GM19043 (cell line): ENCODE data around the gene ZNF593.

Experiments
- ATAC-seq: cut with Tn5 transposase; IDR thresholded peaks from one replicate; pipeline ENCODE4 v1.9.1; 2021; ENCODE audit warnings: low read depth; ENCODE audit not compliant: unreplicated experiment

ZNF593 gene

DNA sequence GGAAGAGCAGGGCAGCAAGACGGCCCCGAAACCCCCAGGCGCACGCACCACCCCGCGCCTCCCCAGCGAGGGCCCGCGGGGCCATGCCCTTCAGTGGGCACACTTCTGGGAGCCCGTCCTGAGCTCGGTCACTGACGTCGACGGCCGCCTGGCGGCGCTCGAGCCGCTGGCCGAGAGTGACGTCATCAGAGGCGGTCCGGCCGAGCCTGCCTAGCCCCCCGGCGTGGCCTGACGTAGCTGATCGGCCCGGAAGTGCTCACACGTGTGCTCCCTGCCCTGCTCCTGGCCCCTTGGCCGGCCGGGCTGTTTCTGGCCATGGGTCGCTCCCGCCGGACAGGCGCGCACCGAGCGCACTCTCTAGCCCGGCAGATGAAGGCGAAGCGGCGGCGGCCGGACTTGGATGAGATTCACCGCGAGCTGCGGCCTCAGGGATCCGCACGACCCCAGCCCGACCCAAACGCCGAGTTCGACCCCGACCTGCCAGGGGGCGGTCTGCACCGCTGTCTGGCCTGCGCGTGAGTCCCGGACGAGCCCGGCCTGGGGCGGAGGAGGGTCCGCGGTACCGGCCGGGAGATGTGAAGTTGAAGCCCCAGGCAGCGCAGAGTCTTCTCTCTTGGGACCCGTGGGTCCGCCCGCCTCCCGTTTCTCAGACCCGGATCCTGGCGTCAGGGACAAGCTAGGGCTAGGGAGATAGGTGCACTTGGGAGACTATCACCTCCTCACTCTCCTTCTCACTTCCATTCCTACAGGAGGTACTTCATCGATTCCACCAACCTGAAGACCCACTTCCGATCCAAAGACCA, at the start of gene ZNF593:
Gene ZNF593 (plus strand): TSS at position 240 of the 803 bp plus-strand sequence. CDS start 76 bp downstream, at position 316.
- peak; percentile 91 for ATAC-seq

DNA sequence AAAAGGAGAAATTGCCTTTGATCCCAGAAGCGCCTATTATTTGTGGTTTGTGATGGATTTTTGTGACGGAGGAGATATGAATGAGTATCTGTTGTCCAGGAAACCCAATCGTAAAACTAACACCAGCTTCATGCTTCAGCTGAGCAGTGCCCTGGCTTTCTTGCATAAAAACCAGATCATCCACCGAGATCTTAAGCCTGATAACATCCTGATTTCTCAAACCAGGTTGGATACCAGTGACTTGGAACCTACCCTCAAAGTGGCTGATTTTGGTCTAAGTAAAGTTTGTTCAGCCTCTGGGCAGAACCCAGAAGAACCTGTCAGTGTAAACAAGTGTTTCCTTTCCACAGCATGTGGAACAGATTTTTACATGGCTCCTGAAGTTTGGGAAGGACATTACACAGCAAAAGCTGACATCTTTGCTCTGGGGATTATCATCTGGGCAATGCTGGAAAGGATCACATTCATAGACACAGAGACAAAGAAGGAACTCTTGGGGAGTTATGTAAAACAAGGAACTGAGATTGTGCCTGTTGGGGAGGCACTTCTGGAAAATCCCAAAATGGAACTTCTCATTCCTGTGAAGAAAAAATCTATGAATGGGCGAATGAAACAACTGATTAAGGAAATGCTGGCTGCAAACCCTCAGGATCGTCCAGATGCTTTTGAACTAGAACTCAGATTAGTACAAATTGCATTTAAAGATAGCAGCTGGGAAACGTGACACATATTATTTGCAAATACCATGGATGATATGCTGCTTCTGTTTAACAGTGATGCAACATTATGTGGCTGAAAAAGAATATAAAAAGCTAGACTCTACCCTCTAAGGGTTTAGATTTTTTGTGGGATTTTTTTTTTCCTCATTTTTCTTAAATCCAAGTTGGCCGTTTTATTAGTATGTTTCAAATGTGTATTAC, 47.6 kb upstream of the ZNF593 start:
- ATAC-seq = no peak

DNA sequence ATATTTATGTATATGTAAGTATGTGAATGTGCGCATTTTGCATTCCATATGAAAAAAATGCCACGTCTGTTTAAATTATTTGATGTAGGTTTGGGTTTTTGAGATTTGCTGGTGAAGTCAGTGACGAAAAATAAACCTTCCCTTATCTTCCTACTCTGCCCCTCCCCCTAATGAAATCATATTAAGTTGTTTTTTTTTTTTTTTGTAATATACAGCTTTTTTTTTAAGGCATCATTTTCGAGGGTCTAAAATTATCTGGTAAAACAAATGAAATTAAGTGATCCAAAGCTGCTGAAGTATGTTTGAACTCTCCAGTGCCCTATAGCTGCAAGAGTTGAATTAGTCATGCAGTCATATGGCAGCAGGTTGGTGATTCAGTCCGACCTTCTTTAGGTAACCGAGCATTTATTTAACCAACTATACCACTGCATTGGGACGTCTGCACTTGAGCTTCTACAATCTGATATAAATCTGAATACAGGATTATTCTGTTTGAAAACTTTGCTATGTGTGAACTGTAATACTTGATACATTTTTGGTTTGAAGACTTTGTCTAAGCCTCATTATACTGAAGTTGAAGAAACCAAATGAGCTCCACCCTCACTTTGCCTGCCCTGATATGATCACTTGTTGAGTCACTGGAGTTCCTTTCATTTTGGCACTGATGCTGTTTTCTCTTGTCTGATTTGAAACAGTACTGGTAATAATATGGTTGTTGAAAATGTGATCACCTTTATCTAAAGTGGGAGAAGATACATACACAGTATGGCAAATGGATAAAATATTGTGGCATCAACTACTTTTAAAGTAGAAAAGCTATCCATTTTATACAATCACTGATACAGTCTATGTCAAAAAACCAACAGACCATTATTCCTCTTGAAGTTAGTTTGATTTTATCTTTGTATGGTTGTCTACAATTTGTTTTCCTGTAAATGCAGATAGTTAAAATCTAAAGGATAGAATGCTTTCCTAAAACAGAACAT, 46.4 kb upstream of the ZNF593 start:
- no peak for ATAC-seq

DNA sequence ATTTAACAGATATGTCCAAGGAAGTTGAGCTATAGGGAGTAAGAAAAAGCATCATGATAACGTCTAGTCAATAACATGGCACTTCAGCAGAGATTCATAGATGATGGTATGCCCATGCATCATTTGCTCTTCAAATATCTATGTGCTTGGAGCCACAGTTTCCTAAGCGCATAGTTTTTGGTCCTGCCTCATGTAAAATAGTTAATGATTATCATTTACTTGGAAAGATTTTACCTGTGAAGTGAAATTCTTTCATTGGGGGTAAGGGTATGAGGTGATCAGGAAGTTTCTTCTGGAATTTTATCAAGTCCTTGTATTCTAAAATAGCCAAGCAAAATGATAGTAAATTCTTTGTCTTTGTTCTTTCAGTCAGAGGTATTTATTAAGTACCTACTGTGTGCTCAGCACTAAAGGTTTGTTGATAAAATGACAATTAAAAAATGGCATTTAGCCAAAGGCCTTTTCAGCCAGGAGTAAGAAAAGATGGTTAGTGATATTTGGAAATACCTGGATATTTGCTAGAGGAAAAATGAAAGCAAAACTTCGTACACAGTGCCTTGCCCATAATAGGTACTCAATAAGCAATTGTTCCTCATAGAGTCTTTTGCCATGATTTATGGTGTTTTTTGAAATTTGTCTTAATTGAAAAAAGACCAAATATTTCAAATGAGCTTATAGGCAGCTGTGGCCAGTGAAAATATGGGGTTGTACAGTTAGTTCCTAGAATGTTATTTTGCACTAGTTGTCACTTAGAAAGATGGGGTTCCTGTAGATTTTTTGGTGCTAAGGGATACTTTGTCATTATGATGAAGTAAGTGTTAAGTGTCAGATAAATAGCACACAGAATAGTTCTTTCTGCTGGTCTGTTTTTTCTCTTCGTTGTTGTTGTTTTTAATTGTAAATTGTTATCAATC, 45.0 kb upstream of the ZNF593 start:
- ATAC-seq = no peak

DNA sequence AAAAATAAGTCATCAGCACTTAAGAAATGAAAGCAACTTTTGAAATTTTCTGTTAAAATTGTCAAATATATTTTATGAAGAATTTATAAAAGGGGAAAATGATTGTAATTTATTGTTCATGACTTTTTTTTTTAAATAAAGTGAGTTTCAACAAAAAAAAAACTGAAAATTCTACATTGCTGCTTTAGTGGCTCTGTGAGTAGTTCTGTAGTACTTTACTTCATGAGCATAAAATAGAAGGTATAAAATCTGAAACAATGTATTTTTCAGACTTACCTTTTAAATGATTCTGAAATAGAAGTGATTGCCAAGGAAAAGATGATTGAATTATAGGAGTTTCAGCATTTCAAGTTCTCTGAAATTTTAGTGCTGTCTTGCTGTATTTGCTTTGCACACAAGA, 44.3 kb upstream of the ZNF593 start:
- no peak for ATAC-seq

DNA sequence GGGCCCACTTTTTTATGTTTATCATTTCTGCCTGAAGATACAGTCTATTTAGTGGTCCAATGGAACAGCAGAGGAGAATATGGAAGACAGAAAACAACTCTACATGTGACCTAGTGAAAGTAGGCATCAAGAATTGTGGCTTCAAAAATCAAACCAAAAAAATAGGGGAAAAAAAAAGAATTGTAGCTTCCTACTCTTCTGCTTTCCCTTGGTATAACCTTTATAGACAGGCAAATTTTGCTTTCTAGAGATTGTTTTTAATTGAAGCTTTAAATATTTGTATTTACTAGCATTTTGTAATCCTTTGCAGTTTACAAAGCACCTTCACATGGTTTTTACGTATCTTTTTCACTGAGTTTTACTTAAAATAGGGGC, 43.8 kb upstream of the ZNF593 start:
- no peak for ATAC-seq

DNA sequence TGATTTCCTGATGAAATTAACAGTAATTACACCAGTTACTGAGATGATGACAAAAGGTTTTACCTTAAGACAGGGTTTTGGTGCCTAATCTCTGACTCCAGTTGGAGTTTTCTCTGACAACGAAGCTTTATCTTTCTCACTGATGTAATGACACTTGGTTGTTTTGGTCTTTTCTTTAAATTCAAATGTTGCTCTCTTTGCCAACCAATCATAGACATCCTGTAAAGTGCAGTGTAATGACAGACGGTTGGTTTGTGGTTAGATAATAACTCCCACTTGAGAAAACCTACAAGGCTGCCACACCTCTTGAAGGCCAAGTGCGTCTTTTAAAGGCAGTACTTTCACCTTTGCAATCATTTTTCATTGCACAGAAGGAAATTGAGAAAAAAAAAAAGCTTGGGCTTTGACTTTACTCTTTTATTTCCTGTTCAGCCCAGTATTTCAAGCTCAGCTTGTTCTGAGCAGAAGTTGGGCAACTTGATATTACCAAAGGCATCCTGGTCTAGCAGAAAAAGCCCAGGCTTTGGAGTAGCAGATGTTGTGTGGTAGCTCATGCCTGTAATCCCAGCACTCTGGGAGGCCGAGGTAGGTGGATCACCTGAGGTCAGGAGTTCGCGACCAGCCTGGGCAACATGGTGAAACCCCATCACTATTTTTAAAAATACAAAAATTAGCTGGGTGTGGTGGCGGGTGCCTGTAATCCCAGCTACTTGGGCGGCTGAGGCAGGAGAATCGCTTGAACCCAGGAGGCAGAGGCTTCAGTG, 43.2 kb upstream of the ZNF593 start:
- ATAC-seq = no peak

DNA sequence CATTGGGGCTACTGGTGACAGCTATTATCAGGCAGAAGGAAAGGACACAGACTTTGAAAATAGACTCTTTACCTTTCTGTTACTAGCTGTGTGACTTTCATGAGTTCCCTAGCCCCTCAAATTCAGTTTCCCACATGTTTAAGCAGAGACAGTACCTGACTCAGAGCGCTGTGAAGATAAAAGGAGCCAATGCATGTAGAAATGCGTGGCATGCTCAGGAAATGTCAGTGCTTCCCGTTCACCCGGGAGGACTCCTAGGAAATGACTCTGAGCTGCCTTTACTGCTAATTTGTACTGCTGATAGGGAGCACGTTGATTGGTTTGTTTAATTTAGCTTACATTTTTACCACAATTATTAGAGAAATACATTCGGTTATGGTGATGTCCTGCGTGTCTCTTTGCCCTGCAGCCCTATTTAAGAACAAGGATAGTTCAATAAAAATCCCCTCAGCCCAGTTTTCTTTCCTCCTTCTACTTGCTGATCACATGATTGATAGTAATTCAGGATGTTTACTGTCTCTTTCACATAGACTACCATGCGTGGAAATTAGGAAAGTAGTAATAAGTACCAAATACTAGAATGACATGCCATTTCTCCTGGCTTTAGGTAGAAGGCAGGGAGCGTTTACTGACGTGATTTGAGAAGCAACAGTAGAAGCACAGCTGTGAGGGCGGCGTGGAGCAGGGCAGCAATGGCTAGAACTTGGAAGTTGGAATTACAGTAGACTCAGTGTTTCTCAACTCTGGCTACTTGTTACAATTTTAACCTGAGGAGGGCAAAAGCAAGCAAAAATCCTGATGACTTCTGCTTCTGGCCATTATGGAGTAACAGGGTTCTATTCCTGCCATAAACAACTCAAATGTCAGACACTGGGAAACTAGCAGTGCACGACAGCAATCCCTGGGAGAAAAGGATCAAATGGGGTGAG, 42.2 kb upstream of the ZNF593 start:
- no peak for ATAC-seq

DNA sequence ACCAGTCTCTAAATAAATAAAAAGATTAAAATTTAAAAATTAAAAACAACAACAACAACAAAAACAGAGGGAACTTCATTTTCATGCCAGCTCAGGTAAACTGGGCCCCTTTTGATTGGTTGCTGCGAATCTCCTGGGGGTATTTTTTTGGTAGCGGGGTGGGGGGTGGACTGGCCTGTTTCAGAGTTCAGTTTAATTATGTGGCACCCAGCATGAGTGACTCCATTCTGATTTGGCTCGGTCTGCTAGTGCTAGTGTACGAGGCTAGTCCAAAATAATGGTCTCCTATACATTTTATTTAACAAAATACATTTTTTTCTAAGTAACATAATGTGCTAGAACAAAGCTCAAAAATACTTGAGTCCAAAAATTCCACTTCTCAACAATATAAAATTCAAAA, 39.9 kb upstream of the ZNF593 start:
- no peak for ATAC-seq

DNA sequence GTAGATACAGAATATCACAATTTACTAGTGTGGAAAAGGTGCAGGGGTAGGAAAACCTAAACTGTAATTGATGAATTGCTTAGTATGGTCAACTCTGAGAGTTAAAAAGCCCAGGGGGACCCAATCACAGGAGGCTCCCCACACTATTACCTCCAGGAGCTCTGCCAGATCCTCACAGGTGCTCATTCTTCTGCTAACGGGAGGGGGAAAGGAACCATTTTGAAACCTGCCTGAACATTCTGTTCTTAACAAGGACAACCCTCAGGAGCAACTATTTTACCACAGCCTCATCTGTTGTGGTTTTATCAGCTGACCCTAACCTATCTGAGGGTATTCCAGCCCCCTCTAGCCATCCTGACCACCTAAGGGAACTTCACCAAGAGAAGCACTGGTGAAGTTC, 39.0 kb upstream of the ZNF593 start:
- no peak for ATAC-seq

DNA sequence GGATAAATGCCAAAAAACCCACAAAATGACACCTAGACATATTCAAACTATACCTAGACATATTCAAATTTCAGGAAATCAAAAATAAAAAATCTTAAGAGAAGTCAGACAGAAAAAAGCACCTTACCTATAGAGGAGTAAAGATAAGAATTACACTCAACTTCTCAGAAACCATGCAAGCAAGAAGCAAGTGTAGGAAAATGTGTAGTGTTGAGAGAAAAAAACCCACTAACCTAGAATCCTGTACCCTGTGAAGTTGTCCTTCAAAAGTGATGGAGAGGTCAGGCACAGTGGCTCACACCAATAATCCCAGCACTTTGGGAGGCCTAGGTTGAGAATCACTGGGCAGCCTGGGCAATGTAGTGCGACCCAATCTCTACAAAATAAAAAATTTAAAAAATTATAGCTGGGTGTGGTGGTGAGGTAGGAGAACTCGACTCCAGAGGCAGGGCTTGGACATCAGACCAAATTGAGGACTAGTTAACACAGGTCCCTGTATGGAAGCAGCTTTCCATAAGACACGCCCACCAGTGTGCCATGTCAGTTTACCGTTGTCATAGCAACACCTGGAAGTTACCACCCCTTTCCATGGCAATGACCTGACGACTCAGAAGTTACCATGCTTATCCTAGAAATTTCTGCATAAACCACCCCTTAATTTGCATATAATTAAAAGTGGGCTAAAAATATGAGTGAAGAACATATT, 37.4 kb upstream of the ZNF593 start:
- no peak for ATAC-seq

DNA sequence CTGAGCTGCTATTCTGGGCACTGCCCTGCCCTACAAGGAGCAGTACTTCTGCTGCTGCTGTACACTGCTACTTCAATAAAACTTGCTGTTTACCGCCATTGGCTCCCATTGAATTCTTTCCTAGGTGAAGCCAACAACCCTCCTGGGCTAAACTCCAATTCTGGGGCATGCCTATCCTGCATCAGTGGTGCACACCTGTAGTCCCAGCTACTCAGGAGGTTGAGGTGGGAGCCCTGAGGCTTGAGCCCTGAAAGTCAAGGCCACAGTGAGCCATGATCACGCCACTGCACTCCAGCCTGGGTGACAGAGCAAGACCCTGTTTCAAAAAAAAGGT, 36.9 kb upstream of the ZNF593 start:
- ATAC-seq = no peak

DNA sequence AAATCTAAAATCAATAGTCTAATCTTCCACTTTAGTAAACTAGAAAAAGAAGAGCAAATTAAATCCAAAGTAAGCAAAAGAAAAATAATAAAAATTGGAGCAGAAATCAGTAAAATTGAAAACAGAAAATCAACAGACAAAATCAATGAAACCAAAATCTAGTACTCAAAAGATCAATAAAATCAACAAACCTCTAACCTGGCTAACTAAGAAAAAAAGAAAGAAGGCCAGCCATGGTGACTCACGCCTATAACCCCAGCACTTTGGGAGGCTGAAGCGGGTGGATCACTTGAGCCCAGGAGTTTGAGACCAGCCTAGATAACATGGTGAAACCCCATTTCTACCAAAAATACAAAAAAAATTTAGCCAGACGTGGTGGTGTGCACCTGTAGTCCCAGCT, 35.2 kb upstream of the ZNF593 start:
- no peak for ATAC-seq

DNA sequence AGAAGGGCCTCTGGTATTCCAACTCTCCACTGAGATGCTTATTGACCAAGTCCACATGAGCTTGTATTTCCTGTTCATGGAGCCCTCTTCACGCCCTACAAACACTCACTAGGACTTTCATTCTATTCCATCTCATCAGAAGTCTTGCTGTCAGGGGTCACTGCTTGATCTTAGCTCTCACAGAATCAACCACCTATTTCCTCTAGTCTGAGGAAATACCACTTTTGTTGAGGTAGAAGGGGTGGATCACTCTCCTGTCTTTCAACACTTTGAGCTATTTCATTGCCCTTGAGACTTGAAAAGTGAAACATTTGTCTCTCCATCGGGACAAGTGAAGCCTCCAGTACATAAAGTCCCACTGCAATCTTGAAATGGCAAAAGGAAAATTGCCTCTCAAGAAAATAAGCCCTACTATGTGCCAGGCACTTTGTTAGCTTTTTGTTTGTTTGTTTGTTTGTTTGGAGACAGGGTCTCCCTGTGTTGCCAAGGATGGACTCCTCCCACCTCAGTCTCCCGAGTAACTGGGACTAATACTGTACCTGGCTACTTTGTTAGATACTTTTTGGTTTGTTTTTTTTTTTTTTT, 30.6 kb upstream of the ZNF593 start:
- no peak for ATAC-seq

DNA sequence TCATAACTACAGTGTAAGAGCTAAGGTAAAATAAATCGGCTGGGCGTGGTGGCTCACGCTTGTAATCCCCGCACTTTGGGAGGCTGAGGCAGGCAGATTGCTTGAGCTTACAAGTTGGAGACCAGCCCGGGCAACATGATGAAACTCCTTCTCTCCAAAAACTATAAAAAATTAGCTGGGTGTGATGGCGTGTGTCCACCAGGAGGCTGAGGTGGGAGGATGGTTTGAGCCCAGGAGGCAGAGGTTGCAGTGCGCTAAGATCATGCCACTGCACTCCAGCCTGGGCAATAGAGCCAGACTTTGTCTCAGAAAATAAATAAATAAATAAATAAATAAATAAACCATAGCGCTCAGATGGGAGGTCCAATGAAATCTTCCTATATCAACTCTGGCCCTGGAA, 27.5 kb upstream of the ZNF593 start:
- ATAC-seq = no peak

DNA sequence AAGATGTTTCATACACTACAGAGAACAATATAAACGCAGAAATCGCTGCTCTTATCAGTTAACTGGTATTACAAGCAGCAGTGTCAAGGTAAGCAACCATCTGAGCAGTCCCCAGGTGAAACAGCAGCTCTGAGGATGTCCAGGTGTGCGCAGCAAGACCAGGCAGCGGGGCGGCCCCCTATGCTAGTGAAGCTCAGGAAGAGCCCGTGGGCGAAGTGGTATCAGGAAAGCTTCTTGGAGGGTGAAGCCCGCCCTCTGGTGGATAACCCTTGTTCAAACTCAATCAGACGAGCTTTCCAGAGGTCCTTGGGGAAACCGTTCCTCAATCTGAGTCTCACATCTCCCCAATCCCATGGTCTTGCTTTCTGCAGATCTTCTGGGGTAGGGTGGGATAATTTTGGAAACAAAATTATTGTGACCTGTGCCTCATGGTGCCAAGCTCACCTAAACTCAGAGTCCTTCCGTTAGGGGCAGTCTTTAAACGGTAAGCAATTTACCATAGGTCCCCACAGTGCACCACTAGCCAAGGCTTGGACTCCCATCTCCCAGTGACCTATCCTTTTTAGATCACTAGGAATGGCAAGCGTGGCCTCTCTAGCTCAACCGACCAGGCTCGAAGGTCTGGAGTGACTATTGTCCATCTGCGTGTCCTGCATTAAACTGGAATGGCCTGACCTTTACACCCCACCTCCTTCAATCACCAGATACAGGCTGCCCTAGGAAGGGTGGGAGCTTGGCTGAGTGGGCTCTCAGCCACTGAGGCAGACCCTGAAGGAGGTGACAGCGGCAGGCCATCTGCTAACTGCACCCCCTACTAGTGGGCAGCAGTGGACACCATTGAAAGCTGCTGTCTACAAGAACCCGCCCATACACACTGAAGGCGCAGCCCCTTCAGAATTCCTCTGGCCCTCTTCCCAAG, 24.4 kb upstream of the ZNF593 start:
- ATAC-seq = no peak
